Suppressor macrophage treated with lipopolysaccharide for 4 hours (primary cell): ENCODE results near the gene ZFP69B.

ENCODE experiments used
- DNase-seq: peaks from one replicate; pipeline ENCODE4 v3.0.0-alpha.2; 2020

Gene ZFP69B

GRCh38 chr1:40449684-40450494, at the start of gene ZFP69B:
Gene ZFP69B (plus strand): TSS chr1:40450476. CDS start chr1:40450962, 486 bp downstream.
- peak; percentile 94 for DNase-seq

DNA sequence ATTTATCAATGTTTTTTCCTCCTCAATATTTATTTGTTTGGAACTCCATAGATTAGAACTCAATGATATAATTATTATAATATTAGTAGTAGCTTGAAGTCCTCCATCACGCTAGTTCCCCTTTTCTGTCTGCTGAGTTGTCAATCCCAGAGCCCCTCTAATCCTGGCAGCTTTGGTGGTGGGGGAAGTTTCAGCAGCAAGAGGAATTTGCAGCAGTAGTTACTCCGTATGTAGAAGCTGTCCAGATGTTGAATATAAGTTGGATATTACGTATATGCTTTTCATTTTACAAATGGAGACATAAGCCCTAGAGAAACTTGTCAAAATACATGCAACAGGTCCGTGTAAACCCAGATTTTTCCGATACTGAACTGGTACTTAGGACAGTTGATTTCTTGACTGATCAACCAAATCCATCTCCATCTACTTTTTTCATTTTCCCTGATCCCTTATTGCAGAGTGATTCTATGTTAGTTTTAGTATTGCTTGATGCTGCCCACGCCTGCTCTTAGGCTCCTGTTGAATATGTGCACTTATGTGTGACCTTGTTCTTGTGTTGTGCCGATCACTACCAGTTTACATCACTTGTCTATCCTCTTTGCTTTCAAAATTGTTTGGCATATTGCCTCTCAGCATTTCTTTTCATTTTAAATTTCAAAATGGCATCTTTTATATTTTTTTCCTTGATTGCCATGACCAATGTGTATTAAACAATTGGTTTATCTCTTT, 48.6 kb upstream of the ZFP69B start:
- no peak for DNase-seq

DNA sequence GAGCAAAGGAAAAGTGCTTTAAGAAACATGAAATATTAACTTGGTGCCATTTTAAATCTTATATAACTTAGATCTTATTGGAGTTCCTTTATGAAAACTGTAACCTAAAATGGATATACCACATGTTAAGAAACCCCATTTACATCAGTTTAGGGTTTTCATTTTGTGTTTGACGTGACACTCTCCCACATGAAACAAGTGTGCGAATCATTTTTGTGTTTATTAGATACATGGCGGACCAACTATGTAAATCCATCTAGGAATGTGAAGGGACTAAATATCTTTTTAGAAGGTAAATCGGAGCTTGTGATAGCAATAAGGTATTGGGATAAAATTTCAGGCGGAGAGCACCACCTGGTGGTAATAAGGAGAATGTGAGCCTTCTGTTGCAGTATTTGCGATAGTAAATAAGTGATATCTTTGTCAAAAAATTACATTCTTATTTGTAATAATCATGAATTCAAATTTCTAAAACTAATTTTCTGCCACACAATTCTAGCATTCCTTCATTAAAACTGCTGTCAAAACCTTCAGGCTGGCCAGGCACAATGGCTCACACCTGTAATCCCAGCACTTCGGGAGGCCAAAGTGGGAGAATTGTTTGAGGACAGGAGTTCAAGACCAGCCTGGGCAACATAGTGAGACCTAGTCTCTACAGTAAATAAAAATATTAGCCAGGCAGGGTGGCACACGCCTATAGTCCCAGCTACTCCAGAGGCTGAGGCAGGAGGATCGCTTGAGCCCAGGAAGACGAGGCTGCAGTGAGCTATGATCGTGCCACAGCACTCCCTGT, 45.4 kb upstream of the ZFP69B start:
- peak; percentile 69 for DNase-seq

- DNase-seq: no peak
Observed at GRCh38 chr1:40405812-40406211, 44.5 kb upstream of the ZFP69B start.

GRCh38 chr1:40407453-40407852, 42.8 kb upstream of the ZFP69B start:
- no peak for DNase-seq

GRCh38 chr1:40409467-40409866, 40.8 kb upstream of the ZFP69B start:
- DNase-seq: no peak

GRCh38 chr1:40411294-40411693, 39.0 kb upstream of the ZFP69B start:
- DNase-seq: no peak

GRCh38 chr1:40411843-40412242, 38.4 kb upstream of the ZFP69B start:
- DNase-seq: no peak

- DNase-seq: no peak
Observed at GRCh38 chr1:40413527-40414252, 36.6 kb upstream of the ZFP69B start.

- no peak for DNase-seq
Observed at GRCh38 chr1:40414331-40414730, 35.9 kb upstream of the ZFP69B start.

GRCh38 chr1:40416709-40417108, 33.6 kb upstream of the ZFP69B start:
- DNase-seq: no peak

- peak; percentile 85 for DNase-seq
Observed at GRCh38 chr1:40421431-40422384, 28.6 kb upstream of the ZFP69B start.

- no peak for DNase-seq
Observed at GRCh38 chr1:40422630-40423263, 27.5 kb upstream of the ZFP69B start.

DNA sequence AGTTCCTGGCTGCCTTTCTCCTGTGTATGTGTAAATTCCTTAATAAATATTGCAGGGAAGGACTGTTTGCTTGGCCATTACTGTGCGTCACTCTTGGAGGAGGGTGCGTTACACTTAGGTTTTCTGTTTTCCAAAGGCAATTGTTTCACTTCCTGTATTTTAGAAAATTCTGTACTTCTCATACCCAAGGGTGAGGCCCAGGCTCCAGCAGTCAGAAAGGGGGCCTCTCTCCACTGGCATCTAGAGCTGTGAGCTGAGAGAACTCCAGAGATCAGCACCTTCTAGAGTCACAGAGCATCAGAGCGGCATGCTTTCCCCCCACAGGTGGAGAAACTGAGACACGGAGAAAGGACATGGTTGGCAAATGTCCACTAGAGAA, 27.0 kb upstream of the ZFP69B start:
- DNase-seq: peak; percentile 90

GRCh38 chr1:40423951-40424618, 26.2 kb upstream of the ZFP69B start:
- no peak for DNase-seq

DNA sequence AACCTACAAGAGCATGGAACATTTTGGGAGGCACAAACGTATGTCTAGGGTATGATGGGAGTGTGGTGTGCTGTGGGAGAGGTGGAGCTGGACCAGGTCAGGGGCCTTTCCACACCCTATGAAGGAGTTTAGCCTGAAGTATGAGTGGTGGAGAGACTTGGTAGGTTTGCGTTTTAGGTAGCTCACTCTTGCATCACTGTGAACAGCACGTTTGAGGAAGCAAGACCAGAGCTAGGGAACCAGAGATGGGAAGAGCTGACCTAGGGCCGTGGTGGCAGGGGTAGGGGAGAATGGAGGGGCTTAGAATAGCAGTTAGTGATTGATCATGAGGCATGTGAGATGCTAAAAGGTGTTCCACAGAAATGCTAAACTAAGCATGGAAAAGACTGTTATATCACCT, 25.1 kb upstream of the ZFP69B start:
- no peak for DNase-seq

GRCh38 chr1:40431385-40431784, 18.9 kb upstream of the ZFP69B start:
- DNase-seq: no peak

DNA sequence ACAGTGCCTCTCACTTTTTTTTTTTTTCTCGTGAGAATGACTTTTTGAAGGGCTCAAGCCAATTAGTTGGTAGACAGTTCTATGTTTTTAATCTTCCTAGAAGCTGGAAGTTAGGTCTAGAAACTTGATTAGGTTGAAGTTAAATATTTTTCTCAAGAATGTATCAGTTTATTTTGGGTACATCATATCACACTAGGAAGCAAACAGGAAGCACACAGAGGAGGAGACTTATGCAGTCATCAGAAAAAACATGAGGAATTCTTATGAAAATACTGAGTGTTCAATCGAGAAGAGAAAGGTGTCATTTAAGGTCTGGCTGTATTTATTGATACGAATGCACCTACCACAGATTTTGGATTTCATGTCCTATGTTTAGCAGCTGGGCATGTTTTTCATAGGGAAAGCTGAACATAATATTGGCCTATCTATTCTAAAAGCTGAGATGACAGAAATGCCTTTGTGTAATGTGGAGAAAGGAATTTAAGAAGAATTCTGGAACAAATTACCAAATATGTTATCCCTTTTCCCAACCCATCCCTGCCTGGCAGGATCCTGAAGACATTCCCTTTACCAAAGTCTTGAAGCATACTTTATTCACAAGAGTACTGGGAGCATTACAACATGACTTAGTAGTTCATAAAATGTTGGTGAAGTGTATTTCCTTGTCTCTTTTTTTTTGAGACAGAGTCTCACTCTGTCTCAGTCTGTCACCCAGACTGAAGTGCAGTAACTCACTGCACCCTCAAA, 17.5 kb upstream of the ZFP69B start:
- no peak for DNase-seq

DNA sequence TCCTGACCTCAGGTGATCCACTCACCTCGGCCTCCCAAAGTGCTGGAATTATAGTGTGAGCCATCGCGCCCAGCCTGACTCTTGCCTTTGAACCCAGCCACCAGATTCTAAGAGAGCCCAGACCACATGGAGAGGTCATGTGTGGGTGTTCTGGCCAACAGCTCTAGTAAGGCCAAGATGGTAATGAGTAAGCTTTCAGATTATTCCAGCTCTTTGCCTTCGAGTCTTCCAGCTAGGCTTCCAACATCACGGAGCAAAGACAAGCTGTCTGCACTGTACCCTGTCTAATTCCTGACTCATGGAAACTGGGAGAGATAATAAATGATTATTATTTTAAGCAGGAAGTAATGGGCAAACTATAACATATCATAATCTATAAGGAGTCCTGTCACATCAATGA, 14.8 kb upstream of the ZFP69B start:
- DNase-seq: no peak

DNA sequence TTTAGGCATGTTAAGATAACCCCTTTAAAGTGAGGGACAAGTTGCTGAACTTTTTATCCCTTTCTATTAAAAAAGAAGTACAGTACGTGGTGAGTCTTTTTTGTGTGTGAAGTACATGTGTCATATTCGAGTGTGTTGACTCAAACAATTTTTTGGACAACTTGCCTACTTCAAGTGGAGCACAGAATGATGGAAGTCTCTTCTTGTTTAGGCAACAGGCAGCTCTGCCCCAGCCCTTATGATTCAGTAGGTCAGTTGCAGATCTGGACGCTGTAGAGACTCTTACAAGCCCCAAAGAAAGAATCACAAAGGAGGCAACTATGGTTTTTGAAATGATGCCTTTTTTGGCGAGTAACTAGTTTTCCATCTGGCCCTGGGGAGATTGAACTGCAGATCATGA, 14.4 kb upstream of the ZFP69B start:
- DNase-seq: no peak
